ENCODE measurements around the gene HEXD.

Gene HEXD

GRCh38 chr17:82415336-82415735 is 2.8 kb upstream of the HEXD start:
- Mint-ChIP-seq H3K4me3 (no peak overlapping the region), H3K4me1 (peaks cover 17% of the 10 kb centered on the region), H3K27me3 (ENCODE audit: low read depth) (no peaks in the 10 kb centered on the region), H3K9me3 (no peaks in the 10 kb centered on the region), H3K36me3 (ENCODE audit: low read depth) (peaks cover 17% of the 10 kb centered on the region), H3K27ac (no peak overlapping the region)
- no peak for TF ChIP-seq CTCF (IDR thresholded peaks at IDR 0.05; ENCODE audit: unreplicated experiment in 3 of 3)

GRCh38 chr17:82415786-82416185 is 2.4 kb upstream of the HEXD start:
- Mint-ChIP-seq H3K4me1 (peaks cover 17% of the 10 kb centered on the region), H3K9me3 (no peaks in the 10 kb centered on the region), H3K4me3 (no peak overlapping the region), H3K27ac (no peak overlapping the region), H3K27me3 (ENCODE audit: low read depth) (no peaks in the 10 kb centered on the region), H3K36me3 (ENCODE audit: low read depth) (peaks cover 20% of the 10 kb centered on the region)
- no peak for TF ChIP-seq CTCF (IDR thresholded peaks at IDR 0.05; ENCODE audit: unreplicated experiment in 3 of 3)

- H3K27me3 Mint-ChIP-seq (ENCODE audit: low read depth) = no peaks in the 10 kb centered on the region
- H3K36me3 Mint-ChIP-seq (ENCODE audit: low read depth) = peaks cover 24% of the 10 kb centered on the region
- H3K27ac Mint-ChIP-seq = no peak overlapping the region
- H3K4me3 Mint-ChIP-seq = peak overlapping the region in 1 of 3 experiments; percentile 19
- TF ChIP-seq CTCF (IDR thresholded peaks at IDR 0.05; ENCODE audit: unreplicated experiment in 3 of 3) = no peak
- peaks cover 17% of the 10 kb centered on the region for H3K4me1 Mint-ChIP-seq
- peaks cover 3% of the 10 kb centered on the region for H3K9me3 Mint-ChIP-seq
These were observed 1.9 kb upstream of the HEXD start for GRCh38 chr17:82416264-82416663.

GRCh38 chr17:82416771-82417170 is 1.4 kb upstream of the HEXD start:
- Mint-ChIP-seq H3K36me3 (ENCODE audit: low read depth) (peaks cover 30% of the 10 kb centered on the region), H3K4me1 (peaks cover 17% of the 10 kb centered on the region), H3K27me3 (ENCODE audit: low read depth) (no peaks in the 10 kb centered on the region), H3K9me3 (peaks cover 6% of the 10 kb centered on the region), H3K27ac (no peak overlapping the region), H3K4me3 (peak overlapping the region in 2 of 3 experiments; percentile 25 to 51)
- TF ChIP-seq CTCF (IDR thresholded peaks at IDR 0.05; ENCODE audit: unreplicated experiment in 3 of 3) = peak in 1 of 3 experiments; percentile 19

- peak overlapping the region; percentile 78 to 88 (median 87) for H3K4me3 Mint-ChIP-seq
- TF ChIP-seq CTCF (IDR thresholded peaks at IDR 0.05; ENCODE audit: unreplicated experiment in 3 of 3) = no peak
These were observed 1.4 kb downstream of the HEXD start for GRCh38 chr17:82419540-82419939.

GRCh38 chr17:82424001-82424862 is 6.1 kb downstream of the HEXD start:
- TF ChIP-seq CTCF (IDR thresholded peaks at IDR 0.05; ENCODE audit: unreplicated experiment in 3 of 3) = peak; percentile 30 to 50 (median 40)
- Mint-ChIP-seq H3K27ac (peak overlapping the region in 1 of 3 experiments; percentile 30), H3K4me3 (no peak overlapping the region), H3K4me1 (peaks cover 4% of the 10 kb centered on the region), H3K27me3 (ENCODE audit: low read depth) (peaks cover 4% of the 10 kb centered on the region), H3K36me3 (ENCODE audit: low read depth) (peaks cover 45% of the 10 kb centered on the region), H3K9me3 (peaks cover 17% of the 10 kb centered on the region)

More at GRCh38 chr17:82419540-82419939, 1.4 kb downstream of the HEXD start:
- peaks cover 7% of the 10 kb centered on the region for H3K4me1 Mint-ChIP-seq
- peaks cover 4% of the 10 kb centered on the region for H3K27me3 Mint-ChIP-seq (ENCODE audit: low read depth)
- peaks cover 17% of the 10 kb centered on the region for H3K9me3 Mint-ChIP-seq
- peaks cover 43% of the 10 kb centered on the region for H3K36me3 Mint-ChIP-seq (ENCODE audit: low read depth)
- H3K27ac Mint-ChIP-seq = no peak overlapping the region
